ENCODE data around the gene KCND3.

KCND3 gene

GRCh38 chr1:111971396-111971795 lies 18.1 kb downstream of the KCND3 start (continued):
- no peak for TF ChIP-seq ZNF555 (tag by site-specific recombination; conservative IDR thresholded peaks at IDR 0.05)
- no peak for TF ChIP-seq REPIN1 (tag by site-specific recombination; IDR thresholded peaks at IDR 0.05; ENCODE audit: low read depth)
- no peak for TF ChIP-seq ZNF202 (tag by site-specific recombination; IDR thresholded peaks at IDR 0.05; ENCODE audit: borderline replicate concordance)
- TF ChIP-seq ZNF132 (tag by site-specific recombination; IDR thresholded peaks at IDR 0.05; ENCODE audit: borderline replicate concordance), result no peak
- TF ChIP-seq ZNF76 (tag by site-specific recombination; IDR thresholded peaks at IDR 0.05; ENCODE audit: borderline replicate concordance, low read depth), result no peak

DNA sequence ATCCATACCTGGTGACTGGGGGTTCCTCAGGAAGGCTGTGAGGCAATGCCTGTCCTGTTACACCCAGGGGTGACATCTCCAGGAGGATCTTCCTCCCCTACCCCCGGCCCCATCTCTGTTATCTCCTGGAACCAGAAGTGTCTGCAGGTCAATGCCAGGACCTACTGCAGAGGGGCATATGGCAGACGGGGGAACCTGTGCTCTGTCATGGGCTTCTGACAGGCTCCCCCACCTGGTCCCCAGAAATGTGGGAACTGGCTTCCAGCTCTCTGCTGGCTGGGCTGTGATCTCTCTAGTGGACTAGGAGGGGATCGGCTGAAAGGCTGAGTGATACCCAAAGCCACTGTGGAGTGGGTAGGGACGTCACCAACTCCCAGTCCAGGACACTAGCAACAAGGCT lies 21.0 kb downstream of the KCND3 start:
- CTCF ChIA-PET, result no interaction called here
- TF ChIP-seq RBAK (tag by site-specific recombination; IDR thresholded peaks at IDR 0.05) (no peak), ZFHX2 (tag by site-specific recombination; conservative IDR thresholded peaks at IDR 0.05) (no peak), ZNF510 (tag by site-specific recombination; IDR thresholded peaks at IDR 0.05; ENCODE audit: insufficient replicate concordance) (no peak), ELK4 (IDR thresholded peaks at IDR 0.05; ENCODE audit: borderline replicate concordance, low read depth, low read length) (no peak), ZNF266 (tag by site-specific recombination; IDR thresholded peaks at IDR 0.05; ENCODE audit: low read depth) (no peak), ZNF623 (tag by site-specific recombination; IDR thresholded peaks at IDR 0.05) (no peak), ZSCAN30 (tag by site-specific recombination; IDR thresholded peaks at IDR 0.05) (no peak), BCL11B (tag by site-specific recombination; IDR thresholded peaks at IDR 0.05; ENCODE audit: low read depth) (no peak), ZSCAN16 (tag by site-specific recombination; IDR thresholded peaks at IDR 0.05) (no peak), SETDB1 (IDR thresholded peaks at IDR 0.05; ENCODE audit: insufficient read length, low read length) (no peak)
- Histone ChIP-seq H3K4me3 (ENCODE audit: low read depth, low read length) (no peak overlapping the region), H3K36me3 (ENCODE audit: control insufficient read depth in 2 of 2, insufficient read depth in 1 of 2, low read length in 2 of 2) (no peaks in the 10 kb centered on the region), H3K4me1 (ENCODE audit: control insufficient read depth, insufficient read depth, low read length) (no peaks in the 10 kb centered on the region), H3K9me3 (ENCODE audit: control insufficient read depth, insufficient read depth, low read depth, low read length) (no peaks in the 10 kb centered on the region), H3K27ac (ENCODE audit: extremely low read depth, low read depth, low read length) (no peak overlapping the region)
- POLR2A ChIA-PET, result no interaction called here

DNA sequence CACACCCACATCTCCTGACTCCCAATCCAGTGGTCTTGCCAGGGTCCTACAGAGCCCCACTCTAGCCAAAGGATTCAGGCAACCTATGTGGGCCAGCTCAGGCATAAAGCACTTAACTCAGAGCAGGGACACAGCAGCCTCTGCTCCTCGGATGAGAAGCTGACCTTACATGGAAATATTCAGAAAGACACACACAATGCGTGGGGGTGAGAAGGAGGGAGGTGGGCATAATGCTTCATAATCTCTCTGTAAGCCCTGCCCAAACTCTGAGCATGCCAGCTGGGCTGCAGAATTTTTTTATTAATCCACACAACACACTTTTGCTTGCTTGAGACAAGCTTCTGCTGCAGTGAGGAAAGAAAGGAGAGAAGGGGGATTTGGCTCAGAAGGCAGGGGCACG lies 21.6 kb downstream of the KCND3 start:
- no peak for TF ChIP-seq ZNF404 (tag by site-specific recombination; IDR thresholded peaks at IDR 0.05)
- no peak for TF ChIP-seq ZSCAN16 (tag by site-specific recombination; IDR thresholded peaks at IDR 0.05)
- no peak for TF ChIP-seq ZNF561 (tag by site-specific recombination; IDR thresholded peaks at IDR 0.05; ENCODE audit: borderline replicate concordance)
- no peak for TF ChIP-seq ZNF610 (tag by site-specific recombination; IDR thresholded peaks at IDR 0.05; ENCODE audit: borderline replicate concordance)
- no peak for TF ChIP-seq ZNF530 (tag by site-specific recombination; IDR thresholded peaks at IDR 0.05; ENCODE audit: low read depth)
- TF ChIP-seq, protein P1, sequence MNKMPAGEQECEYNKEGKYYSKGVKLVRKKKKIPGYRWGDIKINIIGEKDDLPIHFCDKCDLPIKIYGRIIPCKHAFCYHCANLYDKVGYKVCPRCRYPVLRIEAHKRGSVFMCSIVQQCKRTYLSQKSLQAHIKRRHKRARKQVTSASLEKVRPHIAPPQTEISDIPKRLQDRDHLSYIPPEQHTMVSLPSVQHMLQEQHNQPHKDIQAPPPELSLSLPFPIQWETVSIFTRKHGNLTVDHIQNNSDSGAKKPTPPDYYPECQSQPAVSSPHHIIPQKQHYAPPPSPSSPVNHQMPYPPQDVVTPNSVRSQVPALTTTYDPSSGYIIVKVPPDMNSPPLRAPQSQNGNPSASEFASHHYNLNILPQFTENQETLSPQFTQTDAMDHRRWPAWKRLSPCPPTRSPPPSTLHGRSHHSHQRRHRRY (tag by site-specific recombination; IDR thresholded peaks at IDR 0.05), result no peak
- POLR2A ChIA-PET, result no interaction called here

More for the DNA sequence above, 21.6 kb downstream of the KCND3 start:
- H3K9me3 ChIP-seq (ENCODE audit: control insufficient read depth, insufficient read depth, low read depth, low read length), result no peaks in the 10 kb centered on the region
- CTCF ChIA-PET, result no interaction called here
- H3K27ac ChIP-seq (ENCODE audit: extremely low read depth, low read depth, low read length), result no peak overlapping the region
- H3K36me3 ChIP-seq (ENCODE audit: control insufficient read depth in 2 of 2, insufficient read depth in 1 of 2, low read length in 2 of 2), result no peaks in the 10 kb centered on the region
- H3K4me3 ChIP-seq (ENCODE audit: low read depth, low read length), result no peak overlapping the region
- no peaks in the 10 kb centered on the region for H3K4me1 ChIP-seq (ENCODE audit: control insufficient read depth, insufficient read depth, low read length)
